H9 (cell line): ENCODE data around the gene CLEC1A. TPM values are rescaled to one million over a fixed set of nuclear protein-coding genes. Genes with fewer than 3 reads are reported as not detected.

ENCODE experiments used
- DNase-seq: peaks from one replicate; pipeline ENCODE4 v3.0.0-alpha.2; 2017
- H2AFZ ChIP-seq: one replicate; pipeline ENCODE4 v1.6.1; 2013; ENCODE audit warnings: mild to moderate bottlenecking, low read length, control low read depth, moderate library complexity
- H2AK5ac ChIP-seq: 2 replicates; pipeline ENCODE4 v1.6.1; 2013; ENCODE audit warnings: low read length, control low read depth, mixed read lengths; ENCODE audit not compliant: insufficient read length
- H2BK120ac ChIP-seq: one replicate; pipeline ENCODE4 v1.6.1; 2013; ENCODE audit warnings: low read depth, mild to moderate bottlenecking, low read length, control low read depth, inconsistent platforms; ENCODE audit not compliant: poor library complexity, severe bottlenecking
- H2BK12ac ChIP-seq: 2 replicates; pipeline ENCODE4 v1.6.1; 2013; ENCODE audit warnings: low read length, control low read depth, mixed read lengths, low read depth; ENCODE audit not compliant: insufficient read length
- H2BK15ac ChIP-seq: 2 replicates; pipeline ENCODE4 v1.6.1; 2013; ENCODE audit warnings: low read depth, low read length, control low read depth
- H2BK20ac ChIP-seq: one replicate; pipeline ENCODE4 v1.6.1; 2013; ENCODE audit warnings: low read depth, mild to moderate bottlenecking, low read length, control low read depth, inconsistent platforms; ENCODE audit not compliant: poor library complexity, severe bottlenecking
- H2BK5ac ChIP-seq: 2 replicates; pipeline ENCODE4 v1.6.1; 2013; ENCODE audit warnings: low read length, control low read depth, mixed read lengths; ENCODE audit not compliant: insufficient read length
- H3K14ac ChIP-seq: 2 replicates; pipeline ENCODE4 v1.6.1; 2013; ENCODE audit warnings: low read length, control low read depth; ENCODE audit not compliant: insufficient read depth
- H3K18ac ChIP-seq: 2 replicates; pipeline ENCODE4 v1.6.1; 2013; ENCODE audit warnings: low read depth, mild to moderate bottlenecking, mixed read lengths, low read length, control low read depth; ENCODE audit not compliant: insufficient read length
- H3K23ac ChIP-seq: 2 replicates; pipeline ENCODE4 v1.6.1; 2013; ENCODE audit warnings: low read length, control low read depth, mixed read lengths, low read depth; ENCODE audit not compliant: insufficient read length
- H3K23me2 ChIP-seq: 2 replicates; pipeline ENCODE4 v1.6.1; 2013; ENCODE audit warnings: low read depth, mild to moderate bottlenecking, mixed read lengths, low read length, control low read depth; ENCODE audit not compliant: insufficient read length, poor library complexity, severe bottlenecking
- H3K27ac ChIP-seq: 2 replicates; pipeline ENCODE4 v1.5.1; 2013; ENCODE audit warnings: low read length, control low read depth, mixed read lengths, low read depth; ENCODE audit not compliant: insufficient read length
- H3K27me3 ChIP-seq: 2 replicates; pipeline ENCODE4 v1.6.1; 2013; ENCODE audit warnings: low read length, control low read depth, inconsistent platforms; ENCODE audit not compliant: insufficient read depth
- H3K4ac ChIP-seq: 2 replicates; pipeline ENCODE4 v1.6.1; 2013; ENCODE audit warnings: low read depth, mild to moderate bottlenecking, control low read depth, inconsistent platforms, low read length, moderate library complexity
- H3K4me1 ChIP-seq: 2 replicates; pipeline ENCODE4 v1.6.1; 2013; ENCODE audit warnings: low read length, control low read depth, inconsistent platforms; ENCODE audit not compliant: insufficient read depth
- H3K4me2 ChIP-seq: 2 replicates; pipeline ENCODE4 v1.6.1; 2013; ENCODE audit warnings: low read length, control low read depth, mixed read lengths; ENCODE audit not compliant: insufficient read length, insufficient read depth
- H3K56ac ChIP-seq: 2 replicates; pipeline ENCODE4 v1.6.1; 2013; ENCODE audit warnings: low read depth, mild to moderate bottlenecking, mixed read lengths, low read length, control low read depth; ENCODE audit not compliant: insufficient read length
- H3K79me1 ChIP-seq: 2 replicates; pipeline ENCODE4 v1.6.1; 2013; ENCODE audit warnings: low read depth, mild to moderate bottlenecking, moderate library complexity, low read length, control low read depth, inconsistent platforms; ENCODE audit not compliant: insufficient read depth, poor library complexity, severe bottlenecking
- H3K79me2 ChIP-seq: 2 replicates; pipeline ENCODE4 v1.6.1; 2013; ENCODE audit warnings: low read length, control low read depth, inconsistent platforms; ENCODE audit not compliant: insufficient read depth
- H3K9ac ChIP-seq: 2 replicates; pipeline ENCODE4 v1.6.1; 2013; ENCODE audit warnings: low read length, control low read depth, mixed read lengths; ENCODE audit not compliant: insufficient read length; ENCODE audit errors: extremely low read depth
- H3K9me3 ChIP-seq: one replicate; pipeline ENCODE4 v1.6.1; 2013; ENCODE audit warnings: low read depth, low read length, inconsistent platforms; ENCODE audit not compliant: control insufficient read depth
- H3T11ph ChIP-seq: one replicate; pipeline ENCODE4 v1.6.1; 2013; ENCODE audit warnings: mild to moderate bottlenecking, low read length, control low read depth, inconsistent platforms
- H4K20me1 ChIP-seq: one replicate; pipeline ENCODE4 v1.6.1; 2013; ENCODE audit not compliant: control insufficient read depth, insufficient read length, insufficient read depth
- H4K5ac ChIP-seq: 2 replicates; pipeline ENCODE4 v1.6.1; 2013; ENCODE audit warnings: low read depth, mild to moderate bottlenecking, mixed read lengths, low read length, control low read depth; ENCODE audit not compliant: insufficient read length
- H4K8ac ChIP-seq: replicated peaks from 2 replicates; pipeline ENCODE4 v1.6.1; 2013; ENCODE audit warnings: low read length, control low read depth, mixed read lengths, low read depth; ENCODE audit not compliant: insufficient read length
- H4K91ac ChIP-seq: 2 replicates; pipeline ENCODE4 v1.6.1; 2013; ENCODE audit warnings: low read depth, mild to moderate bottlenecking, moderate library complexity, mixed read lengths, low read length, control low read depth; ENCODE audit not compliant: insufficient read length
- H3K27ac Mint-ChIP-seq, 3 experiments: 2 replicates in 2 of 3; 3 replicates in 1 of 3; pipeline ENCODE4 v1.8.0; 2020 to 2021; ENCODE audit warnings: mixed read lengths in 3 of 3, mild to moderate bottlenecking in 1 of 3, moderate library complexity in 1 of 3
- H3K27me3 Mint-ChIP-seq: 2 replicates; pipeline ENCODE4 v1.8.0; 2021; ENCODE audit warnings: low read depth, mild to moderate bottlenecking, moderate library complexity, mixed read lengths
- H3K36me3 Mint-ChIP-seq, 3 experiments: 2 replicates in 2 of 3; 3 replicates in 1 of 3; pipeline ENCODE4 v1.8.0; 2020 to 2021; ENCODE audit warnings: low read depth in 3 of 3, mixed read lengths in 3 of 3; ENCODE audit not compliant: insufficient read depth in 1 of 3
- H3K4me1 Mint-ChIP-seq, 2 experiments: 2 replicates each; pipeline ENCODE4 v1.8.0; 2020; ENCODE audit warnings: mixed read lengths in 2 of 2
- H3K4me3 Mint-ChIP-seq, 2 experiments: 2 replicates in 1 of 2; 3 replicates in 1 of 2; pipeline ENCODE4 v1.8.0; 2020 to 2021; ENCODE audit warnings: mild to moderate bottlenecking in 2 of 2, mixed read lengths in 2 of 2, moderate library complexity in 1 of 2
- H3K9me3 Mint-ChIP-seq, 2 experiments: 2 replicates in 1 of 2; 3 replicates in 1 of 2; pipeline ENCODE4 v1.8.0; 2020; ENCODE audit warnings: mild to moderate bottlenecking in 2 of 2, mixed read lengths in 2 of 2, moderate library complexity in 1 of 2
- CTCF ChIP-seq: fragments of 200-600 bp; sonication (generic); conservative IDR thresholded peaks from 3 replicates; pipeline ENCODE4 v1.8.0; 2021; ENCODE audit warnings: antibody characterized with exemption, mild to moderate bottlenecking
- total RNA-seq: library from RNA; stranded (reverse); gene quantifications from 2 replicates; pipeline ENCODE4 v1.2.1, GENCODE V29; 2021

CLEC1A gene
- total RNA-seq, 1 experiment from 2014 or later = not detected

GRCh38 chr12:10042167-10042566, 56.6 kb downstream of the CLEC1A start:
- H3K56ac ChIP-seq = no peak overlapping the region
- no peak overlapping the region for H3K9ac ChIP-seq
- H3K4me1 ChIP-seq = no peaks in the 10 kb centered on the region
- no peak overlapping the region for H4K5ac ChIP-seq
- no peak overlapping the region for H4K91ac ChIP-seq
- no peak overlapping the region for H3K27ac Mint-ChIP-seq
- no peak overlapping the region for H2BK15ac ChIP-seq
- H2BK120ac ChIP-seq = no peak overlapping the region
- no peaks in the 10 kb centered on the region for H3K4me1 Mint-ChIP-seq
- no peak overlapping the region for H3K4me2 ChIP-seq
- no peaks in the 10 kb centered on the region; a peak in 1 of 7 replicates for H3K36me3 Mint-ChIP-seq
- H3K9me3 Mint-ChIP-seq = peaks cover 0 to 2% of the 10 kb centered on the region in 2 experiments; a peak in 1 of 5 replicates
- H3T11ph ChIP-seq = no peak overlapping the region
- H3K18ac ChIP-seq = no peak overlapping the region
- TF ChIP-seq CTCF = no peak
- H3K23me2 ChIP-seq = no peaks in the 10 kb centered on the region
- H3K79me1 ChIP-seq = no peaks in the 10 kb centered on the region
- no peak overlapping the region for H3K4me3 Mint-ChIP-seq
- H3K79me2 ChIP-seq = no peaks in the 10 kb centered on the region
- no peak overlapping the region for H2AK5ac ChIP-seq
- H3K23ac ChIP-seq = no peak overlapping the region
- no peak overlapping the region for H4K8ac ChIP-seq
- no peaks in the 10 kb centered on the region for H4K20me1 ChIP-seq
- H2BK20ac ChIP-seq = no peak overlapping the region
- H3K4ac ChIP-seq = no peak overlapping the region
- H3K9me3 ChIP-seq = no peaks in the 10 kb centered on the region
- H2BK5ac ChIP-seq = no peak overlapping the region
- peaks cover 7% of the 10 kb centered on the region for H3K27me3 Mint-ChIP-seq
- H3K14ac ChIP-seq = no peak overlapping the region
- no peak overlapping the region for H2AFZ ChIP-seq
- H2BK12ac ChIP-seq = no peak overlapping the region
- H3K27me3 ChIP-seq = no peaks in the 10 kb centered on the region; the same call in 1 of the 2 replicates
- H3K27ac ChIP-seq = no peak overlapping the region
- no peak for DNase-seq
